HG02588 (cell line): Measurements from ENCODE around the gene RLN3.

Source experiments
- ATAC-seq: cut with Tn5 transposase; IDR thresholded peaks from one replicate; pipeline ENCODE4 v1.9.1; 2021; ENCODE audit warnings: mild to moderate bottlenecking, moderate library complexity; ENCODE audit not compliant: unreplicated experiment

The RLN3 gene

GRCh38 chr19:14073261-14073924 lies 45.4 kb downstream of the RLN3 start:
- ATAC-seq: peak; percentile 42

- no peak for ATAC-seq
Observed at GRCh38 chr19:14073925-14074838, 46.2 kb downstream of the RLN3 start.

- ATAC-seq: no peak
Observed at GRCh38 chr19:14078411-14078810, 50.5 kb downstream of the RLN3 start.
